Erythroblast (primary cell): ENCODE measurements around the gene AKT3.
"Not testable (repeated sequence)": the region's sequence is repeated elsewhere in the genome, so short reads cannot be mapped to it uniquely, and the experiment has no call there.

Source experiments
- GATA1 ChIP-seq: IDR thresholded peaks from 2 replicates; pipeline ENCODE4 v1.6.1; 2011; ENCODE audit warnings: low read depth, mild to moderate bottlenecking, control low read depth, low read length, moderate library complexity
- POLR2A ChIP-seq: IDR thresholded peaks from 2 replicates; pipeline ENCODE4 v1.6.1; 2011; ENCODE audit warnings: mild to moderate bottlenecking, low read length

DNA sequence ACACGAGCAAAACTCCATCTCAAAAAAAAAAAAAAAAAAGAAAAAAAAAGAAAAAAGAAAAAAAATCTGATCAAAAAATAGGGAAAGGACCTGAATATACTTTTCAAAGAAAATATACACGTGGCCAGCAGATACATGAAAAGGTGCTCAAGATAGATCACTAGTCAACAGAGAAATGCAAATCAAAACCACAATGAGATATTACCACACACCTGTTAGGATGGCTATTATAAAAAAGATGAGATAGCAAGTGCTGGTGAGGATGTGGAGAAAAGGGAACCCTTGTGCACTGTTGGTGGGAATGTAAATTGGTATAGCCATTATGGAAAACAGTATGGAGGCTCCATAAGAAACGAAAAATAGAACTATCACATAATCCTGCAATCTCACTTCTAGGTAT is 260.8 kb downstream of the AKT3 start:
- not testable (repeated sequence) for TF ChIP-seq POLR2A, GATA1
